ENCODE results near the gene MICU1. TPM values are rescaled to one million over a fixed set of nuclear protein-coding genes. Genes with fewer than 3 reads are reported as not detected.

Gene MICU1
- total and polyA plus RNA-seq, 9 donors = 29.9 to 117 (median 44.5) TPM

DNA sequence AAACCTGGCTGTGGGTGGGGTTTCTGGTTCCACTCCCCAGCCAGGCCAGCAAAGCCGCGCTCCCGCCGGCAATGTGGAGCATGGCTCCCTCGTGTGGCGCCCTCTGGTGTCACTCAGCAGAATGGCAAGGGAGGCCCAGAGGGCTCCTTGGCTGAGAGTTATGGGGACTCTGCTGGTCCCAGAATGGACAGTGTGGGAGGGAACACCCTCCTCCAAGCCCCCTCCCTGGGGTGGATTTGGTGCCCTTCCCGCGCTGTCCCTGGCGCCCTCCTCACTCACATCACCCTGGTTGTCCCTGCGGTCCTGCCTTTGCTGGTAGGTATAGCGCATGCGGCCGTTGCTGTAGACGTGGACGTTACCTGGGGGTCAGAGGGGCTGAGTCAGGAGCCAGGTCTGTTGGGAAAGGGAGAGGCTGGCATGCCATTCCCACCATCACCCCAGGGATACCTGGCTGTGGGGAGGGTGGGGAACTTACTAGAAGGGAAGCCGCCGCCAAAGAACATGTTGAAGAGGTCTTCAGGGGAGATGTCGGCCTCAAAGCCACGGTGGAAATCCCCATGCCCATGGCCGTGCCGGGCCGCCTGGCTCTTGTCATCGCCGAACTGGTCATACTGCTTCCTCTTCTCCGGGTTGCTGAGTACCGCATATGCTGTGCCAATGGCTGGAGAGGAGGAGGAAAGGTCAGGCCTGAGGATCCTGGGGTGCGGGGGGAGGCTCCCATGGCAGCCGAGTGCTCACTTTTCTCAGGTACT is 285.2 kb downstream of the MICU1 start:
- H3K36me3 ChIP-seq = no peaks in the 10 kb centered on the region
- no peaks in the 10 kb centered on the region for H3K27me3 ChIP-seq
- 69 to 71% (median 69%) methylated on average over 28 of the region's 28 CpGs for WGBS, 3 donors
- peak; percentile 64 to 84 (median 75) for DNase-seq
- H3K4me3 ChIP-seq = no peak overlapping the region
- no peaks in the 10 kb centered on the region for H3K9me3 ChIP-seq
- peak overlapping the region in 1 of 2 donors; percentile 1 for H3K27ac ChIP-seq
- H3K4me1 ChIP-seq (ENCODE audit: insufficient read depth) = peaks cover 11% of the 10 kb centered on the region
- intact Hi-C loops (cut with DNase I) = loop anchor here in 3 of 4 donors (5.0 to 10.0 kb wide), 3 partner anchors 216 to 446 kb away; no protein-coding TSS in a partner anchor
- no peak for TF ChIP-seq POLR2A (IDR thresholded peaks at IDR 0.05)
- TF ChIP-seq, protein P1, sequence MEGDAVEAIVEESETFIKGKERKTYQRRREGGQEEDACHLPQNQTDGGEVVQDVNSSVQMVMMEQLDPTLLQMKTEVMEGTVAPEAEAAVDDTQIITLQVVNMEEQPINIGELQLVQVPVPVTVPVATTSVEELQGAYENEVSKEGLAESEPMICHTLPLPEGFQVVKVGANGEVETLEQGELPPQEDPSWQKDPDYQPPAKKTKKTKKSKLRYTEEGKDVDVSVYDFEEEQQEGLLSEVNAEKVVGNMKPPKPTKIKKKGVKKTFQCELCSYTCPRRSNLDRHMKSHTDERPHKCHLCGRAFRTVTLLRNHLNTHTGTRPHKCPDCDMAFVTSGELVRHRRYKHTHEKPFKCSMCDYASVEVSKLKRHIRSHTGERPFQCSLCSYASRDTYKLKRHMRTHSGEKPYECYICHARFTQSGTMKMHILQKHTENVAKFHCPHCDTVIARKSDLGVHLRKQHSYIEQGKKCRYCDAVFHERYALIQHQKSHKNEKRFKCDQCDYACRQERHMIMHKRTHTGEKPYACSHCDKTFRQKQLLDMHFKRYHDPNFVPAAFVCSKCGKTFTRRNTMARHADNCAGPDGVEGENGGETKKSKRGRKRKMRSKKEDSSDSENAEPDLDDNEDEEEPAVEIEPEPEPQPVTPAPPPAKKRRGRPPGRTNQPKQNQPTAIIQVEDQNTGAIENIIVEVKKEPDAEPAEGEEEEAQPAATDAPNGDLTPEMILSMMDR (IDR thresholded peaks at IDR 0.05) = peak; percentile 65 to 87 (median 80)
- no peak for TF ChIP-seq EP300 (IDR thresholded peaks at IDR 0.05)

DNA sequence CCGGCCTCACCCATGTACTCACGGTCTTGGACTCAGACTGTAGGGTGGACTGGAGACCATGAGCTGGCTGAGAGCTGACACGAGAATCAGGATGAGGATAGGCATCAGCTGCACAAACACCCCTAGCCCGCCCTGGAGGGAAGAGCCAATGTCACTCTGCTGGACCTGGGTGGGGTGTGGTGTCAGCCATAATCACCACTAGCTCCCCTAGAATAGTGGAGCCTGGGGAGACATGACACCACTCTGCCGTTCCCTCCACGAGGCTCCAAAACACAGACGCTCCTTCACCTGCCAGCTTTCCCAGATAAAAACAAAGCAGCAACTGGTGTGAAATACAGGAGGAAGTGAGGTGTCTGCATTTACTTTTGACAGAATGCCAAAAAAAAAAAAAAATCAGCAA is 287.7 kb downstream of the MICU1 start:
- no peaks in the 10 kb centered on the region for H3K36me3 ChIP-seq
- 87 to 92% (median 87%) methylated on average over 7 of the region's 7 CpGs for WGBS, 3 donors
- intact Hi-C loops (cut with DNase I) = loop anchor here (5.0 to 10.0 kb wide), 11 partner anchors 66 to 1023 kb away; partner anchors contain the start of genes SLC29A3 (in 2 of the 4), ANAPC16 (in 1 of the 4), ASCC1 (in 1 of the 4) and DDIT4 (in 1 of the 4)
- no peak overlapping the region for H3K27ac ChIP-seq
- DNase-seq = no peak
- TF ChIP-seq, protein P1 (IDR thresholded peaks at IDR 0.05) = no peak
- TF ChIP-seq EP300 (IDR thresholded peaks at IDR 0.05) = no peak
- TF ChIP-seq POLR2A (IDR thresholded peaks at IDR 0.05) = no peak
- H3K9me3 ChIP-seq = no peaks in the 10 kb centered on the region
- no peaks in the 10 kb centered on the region for H3K27me3 ChIP-seq
- no peak overlapping the region for H3K4me3 ChIP-seq
- H3K4me1 ChIP-seq (ENCODE audit: insufficient read depth) = peaks cover 29% of the 10 kb centered on the region

DNA sequence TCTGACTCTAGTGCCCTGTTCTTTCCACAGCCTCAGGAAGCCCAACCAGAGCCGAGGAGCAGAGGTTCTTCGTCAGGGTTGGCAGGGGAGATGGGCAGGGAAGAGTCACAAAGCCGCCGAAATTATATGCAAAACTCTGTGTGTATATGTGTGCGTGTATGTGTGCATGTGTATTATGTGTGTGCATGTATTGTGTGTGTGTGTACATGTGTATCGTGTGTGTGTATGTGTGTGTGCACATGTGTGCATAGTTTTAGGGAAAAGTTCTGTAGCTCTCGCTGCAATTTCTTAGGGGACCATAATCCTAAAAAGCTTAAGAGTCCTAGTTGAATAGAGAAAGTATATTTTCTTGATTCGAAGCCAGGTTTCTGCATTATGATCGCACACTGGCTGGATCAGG is 288.2 kb downstream of the MICU1 start:
- intact Hi-C loops (cut with DNase I) = loop anchor here (5.0 to 10.0 kb wide), 11 partner anchors 65 to 1023 kb away; partner anchors contain the start of genes SLC29A3 (in 2 of the 4), ANAPC16 (in 1 of the 4), ASCC1 (in 1 of the 4) and DDIT4 (in 1 of the 4)
- H3K27me3 ChIP-seq = no peaks in the 10 kb centered on the region
- no peak for DNase-seq
- H3K27ac ChIP-seq = peak overlapping the region in 1 of 2 donors; percentile 99
- H3K9me3 ChIP-seq = no peaks in the 10 kb centered on the region
- no peak overlapping the region for H3K4me3 ChIP-seq
- 83 to 88% (median 85%) methylated on average over 9 of the region's 9 CpGs for WGBS, 3 donors
- peaks cover 31% of the 10 kb centered on the region for H3K4me1 ChIP-seq (ENCODE audit: insufficient read depth)
- no peaks in the 10 kb centered on the region for H3K36me3 ChIP-seq
- no peak for TF ChIP-seq POLR2A (IDR thresholded peaks at IDR 0.05)

DNA sequence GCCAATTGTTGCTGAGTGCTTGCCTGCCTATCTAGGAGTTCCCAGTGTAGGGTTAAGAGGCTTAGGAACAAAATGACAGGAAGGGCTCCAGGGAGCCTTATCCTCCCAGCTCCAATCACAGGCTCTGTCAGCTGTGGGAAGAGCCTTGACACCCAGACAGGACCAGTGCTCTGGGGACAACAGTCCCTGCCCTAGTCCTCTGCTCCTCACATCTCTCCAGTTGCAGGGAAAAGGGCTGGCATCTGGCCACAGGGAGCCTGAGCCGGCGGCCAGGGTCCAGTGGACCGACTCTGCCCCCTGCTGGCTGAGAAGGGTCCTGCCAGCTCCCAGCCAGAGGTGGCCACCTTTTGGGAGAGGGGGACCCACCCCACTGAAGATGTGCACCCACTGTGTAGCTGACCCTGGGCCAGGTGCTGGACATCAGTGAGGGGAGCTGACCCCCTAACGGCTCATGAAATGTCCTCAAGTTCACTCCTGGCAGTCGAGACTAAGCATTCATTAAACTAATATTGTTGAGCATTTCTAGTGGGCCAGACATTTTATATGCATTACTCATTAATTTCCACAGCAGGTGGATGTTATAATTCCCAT is 288.7 kb downstream of the MICU1 start:
- peak; percentile 93 to 97 (median 94) for DNase-seq
- no peaks in the 10 kb centered on the region for H3K36me3 ChIP-seq
- H3K4me3 ChIP-seq = no peak overlapping the region
- H3K4me1 ChIP-seq (ENCODE audit: insufficient read depth) = peaks cover 35% of the 10 kb centered on the region
- 15 to 21% (median 19%) methylated on average over 4 to 5 of the region's 5 CpGs for WGBS, 3 donors
- intact Hi-C loops (cut with DNase I) = loop anchor here (5.0 to 10.0 kb wide), 11 partner anchors 65 to 1022 kb away; partner anchors contain the start of genes SLC29A3 (in 2 of the 4), ANAPC16 (in 1 of the 4), ASCC1 (in 1 of the 4) and DDIT4 (in 1 of the 4)
- no peaks in the 10 kb centered on the region for H3K9me3 ChIP-seq
- H3K27me3 ChIP-seq = no peaks in the 10 kb centered on the region
- TF ChIP-seq, protein P1 (IDR thresholded peaks at IDR 0.05) = peak; percentile 98 to 99 (median 99)
- no peak for TF ChIP-seq EP300 (IDR thresholded peaks at IDR 0.05)
- H3K27ac ChIP-seq = peak overlapping the region; percentile 78 to 99

All from ovary (tissue), 9 donors.